Astrocyte of the cerebellum (primary cell): ENCODE data around the gene TPD52L1.

Experiments used
- DNase-seq: peaks from one replicate; pipeline ENCODE4 v3.0.0-alpha.2; 2011; ENCODE audit warnings: low read depth
- H3K4me3 ChIP-seq: 2 replicates; pipeline ENCODE4 v1.5.1; 2011; ENCODE audit warnings: mild to moderate bottlenecking, low read depth, low read length, moderate library complexity
- in situ Hi-C: cut with HindIII; loops from 2 replicates; pipeline ENCODE4 v1.10.0; 2017; ENCODE audit warnings: low sequenced_read_pairs
- TF ChIP-seq, protein P1 (sequence below): IDR thresholded peaks from 2 replicates; pipeline ENCODE4 v1.5.1; 2012; ENCODE audit warnings: low read length, low read depth, moderate library complexity, mild to moderate bottlenecking; ENCODE audit errors: missing control alignments

The TPD52L1 gene

DNA sequence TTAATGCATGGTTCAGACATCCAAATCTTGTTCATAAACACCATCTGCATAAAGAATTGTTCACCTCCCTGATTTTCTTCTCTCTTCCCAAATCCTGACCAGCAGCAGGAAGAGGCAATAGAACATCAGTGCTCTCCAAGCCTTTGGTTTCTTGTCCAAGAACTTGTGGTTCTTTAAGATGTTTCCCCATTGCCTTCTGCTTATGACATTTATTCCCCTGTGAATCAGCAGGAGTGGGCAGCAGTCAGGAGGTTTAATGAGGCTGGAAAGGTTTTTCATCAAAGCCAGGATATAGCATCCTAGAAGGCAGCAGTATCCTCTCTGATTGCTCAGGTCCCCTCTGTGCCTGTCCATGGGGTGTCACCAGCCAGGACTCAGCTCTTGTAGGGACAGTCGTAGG, 142.9 kb downstream of the TPD52L1 start:
- TF ChIP-seq, protein P1, sequence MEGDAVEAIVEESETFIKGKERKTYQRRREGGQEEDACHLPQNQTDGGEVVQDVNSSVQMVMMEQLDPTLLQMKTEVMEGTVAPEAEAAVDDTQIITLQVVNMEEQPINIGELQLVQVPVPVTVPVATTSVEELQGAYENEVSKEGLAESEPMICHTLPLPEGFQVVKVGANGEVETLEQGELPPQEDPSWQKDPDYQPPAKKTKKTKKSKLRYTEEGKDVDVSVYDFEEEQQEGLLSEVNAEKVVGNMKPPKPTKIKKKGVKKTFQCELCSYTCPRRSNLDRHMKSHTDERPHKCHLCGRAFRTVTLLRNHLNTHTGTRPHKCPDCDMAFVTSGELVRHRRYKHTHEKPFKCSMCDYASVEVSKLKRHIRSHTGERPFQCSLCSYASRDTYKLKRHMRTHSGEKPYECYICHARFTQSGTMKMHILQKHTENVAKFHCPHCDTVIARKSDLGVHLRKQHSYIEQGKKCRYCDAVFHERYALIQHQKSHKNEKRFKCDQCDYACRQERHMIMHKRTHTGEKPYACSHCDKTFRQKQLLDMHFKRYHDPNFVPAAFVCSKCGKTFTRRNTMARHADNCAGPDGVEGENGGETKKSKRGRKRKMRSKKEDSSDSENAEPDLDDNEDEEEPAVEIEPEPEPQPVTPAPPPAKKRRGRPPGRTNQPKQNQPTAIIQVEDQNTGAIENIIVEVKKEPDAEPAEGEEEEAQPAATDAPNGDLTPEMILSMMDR = no peak
- in situ Hi-C loops = loop anchor here (25.0 kb wide), 1 partner anchor 409 kb away; no protein-coding TSS in a partner anchor
- no peak for DNase-seq
- H3K4me3 ChIP-seq = no peak overlapping the region

DNA sequence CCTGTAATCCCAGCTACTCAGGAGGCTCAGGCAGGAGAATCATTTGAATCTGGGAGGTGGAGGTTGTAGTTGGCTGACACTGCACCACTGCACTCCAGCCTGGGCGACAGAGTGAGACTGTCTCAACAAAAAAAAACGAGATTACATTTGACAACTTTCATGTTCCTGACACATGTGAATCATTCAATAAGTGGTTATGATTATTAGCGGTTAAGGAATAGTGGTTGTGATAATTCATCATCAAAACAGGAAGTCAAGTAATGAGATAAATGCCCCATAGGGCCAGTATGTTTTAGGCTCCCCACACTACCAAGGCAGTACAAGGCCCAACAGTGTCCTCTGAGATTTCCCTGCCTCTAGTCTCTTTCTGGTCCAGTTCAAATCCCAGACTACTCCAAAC, 145.7 kb downstream of the TPD52L1 start:
- in situ Hi-C loops = loop anchor here (25.0 kb wide), 1 partner anchor 412 kb away; no protein-coding TSS in a partner anchor
- TF ChIP-seq, protein P1 = no peak
- H3K4me3 ChIP-seq = no peak overlapping the region
- DNase-seq = no peak

DNA sequence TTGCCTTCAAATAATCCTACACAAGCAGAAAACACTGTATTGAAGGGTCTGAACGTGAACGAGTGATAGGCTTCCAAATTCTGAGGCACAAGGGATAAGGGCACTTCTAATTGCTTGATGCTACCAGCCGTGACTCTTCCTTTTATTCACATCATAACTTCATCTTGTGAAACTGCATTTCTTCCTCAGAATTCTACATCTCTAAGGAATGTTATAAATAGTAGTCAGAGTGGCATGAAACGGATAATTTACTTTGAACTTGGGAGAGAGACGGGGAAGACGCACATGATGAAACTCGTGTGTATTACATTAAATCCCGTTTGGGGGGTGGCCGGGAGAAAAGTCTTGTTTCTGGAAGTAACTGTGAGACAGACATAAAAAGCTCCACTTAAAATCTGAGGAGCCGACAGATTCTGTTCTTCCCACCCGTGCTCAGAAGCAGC, 147.4 kb downstream of the TPD52L1 start:
- DNase-seq = no peak
- TF ChIP-seq, protein P1 = no peak
- in situ Hi-C loops = no loop called here
- peak overlapping the region; percentile 60 for H3K4me3 ChIP-seq

DNA sequence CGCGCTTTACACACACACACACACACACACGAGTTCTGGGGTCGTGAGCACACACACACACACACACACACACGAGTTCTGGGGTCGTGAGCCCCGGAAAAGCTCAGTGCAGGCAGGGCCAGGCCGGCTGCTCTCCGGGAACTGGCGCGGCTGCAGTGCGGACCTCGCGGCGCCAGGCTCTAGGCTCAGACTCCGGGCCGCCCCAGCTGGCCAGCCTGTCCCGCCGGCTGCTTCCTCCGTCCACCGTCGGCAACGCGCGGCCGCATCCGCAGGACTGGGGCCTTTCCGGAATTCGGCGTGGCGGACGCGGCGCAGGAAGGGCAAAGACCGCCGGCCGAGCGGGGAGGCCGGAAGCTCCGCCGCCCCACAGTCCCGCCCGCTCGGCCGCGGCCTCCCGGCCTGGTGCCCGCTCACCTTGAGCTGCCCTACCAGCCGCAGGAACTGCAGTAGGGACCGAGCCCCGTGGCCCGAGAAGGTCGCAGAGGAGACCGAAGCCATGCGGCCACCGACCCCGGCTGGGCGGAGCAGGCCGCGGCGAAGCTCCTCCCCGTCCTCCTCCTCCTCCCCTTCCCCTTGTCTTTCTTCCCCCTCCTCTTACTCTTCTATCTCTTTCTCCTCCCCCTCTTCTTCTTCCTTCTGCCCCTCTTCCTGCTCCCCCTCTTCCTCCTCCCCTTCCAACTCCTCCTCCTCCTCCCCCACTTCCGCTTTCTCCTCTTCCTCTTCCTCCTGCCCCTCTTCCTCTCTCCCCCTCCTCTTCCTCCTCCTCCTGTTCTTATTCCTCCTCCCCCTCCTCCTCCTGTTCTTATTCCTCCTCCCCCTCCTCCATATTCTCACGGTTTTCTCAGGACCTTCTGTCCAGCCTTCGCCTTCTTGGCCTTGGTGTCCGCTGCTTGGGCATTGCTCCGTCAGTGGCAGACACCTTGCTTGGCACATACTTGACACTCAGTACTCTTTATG, 148.1 kb downstream of the TPD52L1 start, which contains the start of gene HDDC2:
TSS of gene HDDC2 (minus strand) at position 533 of the 957 bp plus-strand sequence. CDS start at position 498, 35 bp downstream.
- in situ Hi-C loops = no loop called here
- TF ChIP-seq, protein P1 = no peak
- peak within 1 kb of the TSS; percentile 60 for H3K4me3 ChIP-seq
- DNase-seq = peak; percentile 39

DNA sequence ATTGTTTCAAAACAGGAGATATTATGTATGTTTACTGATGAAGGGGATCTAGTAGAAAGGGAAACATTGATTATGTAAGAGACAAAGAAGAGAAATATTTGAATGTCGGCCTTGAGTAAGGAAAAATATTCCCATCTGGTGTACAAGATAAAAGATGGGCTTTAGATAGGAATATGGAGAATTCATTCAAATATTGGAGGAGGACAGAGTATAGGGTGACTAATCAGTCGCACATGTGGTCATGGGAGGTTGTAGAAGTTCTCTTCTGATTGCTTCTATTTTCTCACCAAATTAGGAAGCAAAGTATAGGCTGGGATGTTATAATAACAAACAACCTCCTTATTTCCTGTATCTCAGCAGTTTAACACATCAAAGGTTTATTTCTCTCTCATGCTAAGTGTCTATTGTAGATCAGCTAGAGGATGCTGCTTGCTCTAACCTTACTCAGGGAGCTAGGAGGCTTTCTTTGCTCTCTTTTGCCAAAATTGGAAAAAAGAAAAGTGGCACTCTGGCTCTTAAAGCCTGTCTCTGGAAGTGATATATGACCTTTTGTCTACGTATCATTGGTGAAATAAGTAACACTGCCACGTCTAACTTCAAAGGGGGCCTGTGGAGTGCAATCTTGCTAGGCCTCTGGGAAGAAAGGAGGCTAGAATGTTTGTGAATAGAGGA, 149.4 kb downstream of the TPD52L1 start:
- TF ChIP-seq, protein P1 = no peak
- no peak for DNase-seq
- in situ Hi-C loops = no loop called here

DNA sequence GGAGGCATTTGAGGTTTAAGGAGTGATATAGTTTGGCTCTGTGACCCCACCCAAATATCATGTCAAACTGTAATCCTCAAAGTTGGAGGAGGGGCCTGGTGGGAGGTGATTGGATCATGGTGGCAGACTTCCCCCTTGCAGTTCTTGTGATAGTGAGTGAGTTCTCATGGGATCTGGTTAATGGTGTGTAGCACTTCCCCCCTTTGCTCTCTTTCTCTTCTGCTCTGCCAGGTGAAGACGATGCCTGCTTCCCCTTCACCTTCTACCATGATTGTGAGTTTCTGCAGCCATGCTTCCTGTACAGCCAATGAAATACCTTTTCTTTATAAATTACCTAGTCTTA, 149.9 kb downstream of the TPD52L1 start:
- TF ChIP-seq, protein P1 = no peak
- in situ Hi-C loops = no loop called here
- H3K4me3 ChIP-seq = no peak overlapping the region
- no peak for DNase-seq

More for the DNA sequence above, 149.4 kb downstream of the TPD52L1 start:
- H3K4me3 ChIP-seq = no peak overlapping the region
